Measurements from ENCODE around the gene MUC20. TPM values are rescaled to one million over a fixed set of nuclear protein-coding genes. Genes with fewer than 3 reads are reported as not detected.
"Not testable (repeated sequence)": the region's sequence is repeated elsewhere in the genome, so short reads cannot be mapped to it uniquely, and the experiment has no call there.

MUC20 gene
- total RNA-seq, 6 experiments from 2014 or later: 0.11 to 0.17 (median 0.14) TPM; not detected in 3

- not testable (repeated sequence) for H3K9me3 Mint-ChIP-seq; H3K4me3 Mint-ChIP-seq; H3K27ac Mint-ChIP-seq; DNase-seq; H3K4me1 Mint-ChIP-seq (ENCODE audit: low read depth); H3K27me3 Mint-ChIP-seq (ENCODE audit: insufficient read depth)
- peaks cover 57% of the 10 kb centered on the region for H3K36me3 Mint-ChIP-seq (ENCODE audit: low read depth)
Observed at GRCh38 chr3:195688471-195689183, 32.2 kb upstream of the MUC20 start.

GRCh38 chr3:195689184-195690070 is 31.4 kb upstream of the MUC20 start:
- not testable (repeated sequence) for H3K27ac Mint-ChIP-seq; H3K9me3 Mint-ChIP-seq; H3K4me3 Mint-ChIP-seq; DNase-seq; H3K27me3 Mint-ChIP-seq (ENCODE audit: insufficient read depth); H3K4me1 Mint-ChIP-seq (ENCODE audit: low read depth)
- peaks cover 53% of the 10 kb centered on the region for H3K36me3 Mint-ChIP-seq (ENCODE audit: low read depth)

GRCh38 chr3:195690951-195691350 is 29.8 kb upstream of the MUC20 start:
- Mint-ChIP-seq H3K4me3 (no peak overlapping the region), H3K4me1 (ENCODE audit: low read depth) (no peaks in the 10 kb centered on the region), H3K27me3 (ENCODE audit: insufficient read depth) (peaks cover 3% of the 10 kb centered on the region; the same call in 1 of the 2 replicates), H3K27ac (no peak overlapping the region), H3K9me3 (no peaks in the 10 kb centered on the region), H3K36me3 (ENCODE audit: low read depth) (peaks cover 42% of the 10 kb centered on the region)
- no peak for TF ChIP-seq CTCF (IDR thresholded peaks at IDR 0.05)
- DNase-seq: no peak

GRCh38 chr3:195691596-195692353 is 29.0 kb upstream of the MUC20 start:
- not testable (repeated sequence) for H3K27ac Mint-ChIP-seq; H3K9me3 Mint-ChIP-seq; H3K4me1 Mint-ChIP-seq (ENCODE audit: low read depth); H3K4me3 Mint-ChIP-seq; H3K27me3 Mint-ChIP-seq (ENCODE audit: insufficient read depth); DNase-seq
- H3K36me3 Mint-ChIP-seq (ENCODE audit: low read depth): peaks cover 35% of the 10 kb centered on the region

DNA sequence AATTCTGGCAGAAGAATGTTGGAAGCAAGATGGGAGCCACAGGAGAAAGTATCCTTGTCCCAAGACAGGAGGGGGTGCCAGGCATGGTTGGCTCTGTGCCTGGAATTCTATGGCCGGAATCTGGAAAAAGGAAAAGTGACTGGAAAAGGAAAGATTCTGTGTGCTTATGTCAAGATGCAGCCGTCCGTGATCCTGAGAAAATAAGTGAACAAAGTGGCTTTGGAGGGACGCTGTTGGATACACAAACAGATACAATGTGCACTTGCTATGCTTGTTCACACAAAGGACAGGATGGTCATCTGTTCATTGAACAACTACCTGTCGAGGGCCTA is 28.5 kb upstream of the MUC20 start:
- TF ChIP-seq CTCF (IDR thresholded peaks at IDR 0.05): no peak
- peaks cover 3% of the 10 kb centered on the region for H3K4me1 Mint-ChIP-seq (ENCODE audit: low read depth)
- H3K9me3 Mint-ChIP-seq: no peaks in the 10 kb centered on the region
- H3K4me3 Mint-ChIP-seq: no peak overlapping the region
- no peak overlapping the region for H3K27ac Mint-ChIP-seq
- H3K36me3 Mint-ChIP-seq (ENCODE audit: low read depth): peaks cover 29% of the 10 kb centered on the region
- DNase-seq: no peak
- H3K27me3 Mint-ChIP-seq (ENCODE audit: insufficient read depth): peaks cover 3% of the 10 kb centered on the region; the same call in 1 of the 2 replicates

DNA sequence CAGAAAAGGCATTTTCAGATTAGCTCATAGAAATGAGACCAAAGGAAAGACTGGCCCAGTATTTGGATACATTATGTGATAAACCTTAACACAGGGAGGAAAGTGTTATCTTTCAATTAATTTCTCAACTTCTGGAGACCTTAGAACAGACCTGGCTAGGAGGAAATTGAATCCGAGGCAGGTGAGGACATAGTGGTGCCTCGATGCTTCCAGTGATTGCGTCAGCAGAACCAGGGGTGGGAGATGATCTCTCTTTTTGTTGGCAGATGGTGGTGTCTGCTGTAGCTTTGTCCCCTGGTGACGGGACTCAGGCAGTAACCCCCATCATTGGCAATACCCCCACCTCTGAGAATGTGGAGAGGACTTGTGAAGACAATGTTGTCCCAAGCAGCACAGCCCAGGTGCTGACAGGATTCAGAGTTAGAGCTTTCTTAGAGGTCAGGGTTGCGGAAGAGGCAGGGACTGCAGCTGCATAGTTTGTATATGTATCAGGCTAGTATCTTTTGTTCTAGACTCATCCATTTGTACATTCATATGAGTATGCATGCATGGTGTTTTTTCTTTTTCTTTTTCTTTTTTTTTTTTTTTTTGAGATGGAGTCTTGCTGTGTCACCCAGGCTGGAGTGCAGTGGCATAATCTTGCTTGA is 27.9 kb upstream of the MUC20 start:
- no peak for TF ChIP-seq CTCF (IDR thresholded peaks at IDR 0.05)
- Mint-ChIP-seq H3K36me3 (ENCODE audit: low read depth) (peaks cover 30% of the 10 kb centered on the region), H3K27ac (no peak overlapping the region)

More for the DNA sequence above, 27.9 kb upstream of the MUC20 start:
- Mint-ChIP-seq H3K4me3 (no peak overlapping the region), H3K4me1 (ENCODE audit: low read depth) (peaks cover 9% of the 10 kb centered on the region), H3K9me3 (no peaks in the 10 kb centered on the region), H3K27me3 (ENCODE audit: insufficient read depth) (peaks cover 3% of the 10 kb centered on the region; the same call in 1 of the 2 replicates)
- DNase-seq: no peak

Data from HFFc6 (cell line).